HG03520 (cell line): Measurements from ENCODE around the gene NFATC3.

ENCODE experiments used
- ATAC-seq: cut with Tn5 transposase; IDR thresholded peaks from one replicate; pipeline ENCODE4 v1.9.1; 2021; ENCODE audit warnings: mild to moderate bottlenecking, moderate library complexity; ENCODE audit not compliant: unreplicated experiment

Gene NFATC3

GRCh38 chr16:68229431-68230175 is 144.4 kb downstream of the NFATC3 start:
- no peak for ATAC-seq

- no peak for ATAC-seq
These were observed 145.0 kb downstream of the NFATC3 start for GRCh38 chr16:68230176-68230571.

- no peak for ATAC-seq
These were observed 145.8 kb downstream of the NFATC3 start for GRCh38 chr16:68230956-68231355.

GRCh38 chr16:68231384-68232136 is 146.4 kb downstream of the NFATC3 start:
- ATAC-seq: no peak

GRCh38 chr16:68232335-68232734 is 147.2 kb downstream of the NFATC3 start:
- ATAC-seq: no peak

- ATAC-seq: no peak
These were observed 148.1 kb downstream of the NFATC3 start for GRCh38 chr16:68233085-68233834.

GRCh38 chr16:68233835-68234187 is 148.6 kb downstream of the NFATC3 start:
- ATAC-seq: no peak

- ATAC-seq: no peak
These were observed 149.3 kb downstream of the NFATC3 start for GRCh38 chr16:68234188-68235107.

GRCh38 chr16:68235108-68235886 is 150.1 kb downstream of the NFATC3 start:
- ATAC-seq: no peak

- ATAC-seq: no peak
These were observed 150.6 kb downstream of the NFATC3 start, which contains the start of gene ESRP2 for GRCh38 chr16:68235887-68236136. ESRP2 (minus strand) TSS chr16:68236127; CDS start chr16:68236045, 82 bp downstream.

- ATAC-seq: no peak
These were observed 151.1 kb downstream of the NFATC3 start for GRCh38 chr16:68236137-68236825.

- no peak for ATAC-seq
These were observed 151.7 kb downstream of the NFATC3 start for GRCh38 chr16:68236826-68237242.

GRCh38 chr16:68237243-68238028 is 152.3 kb downstream of the NFATC3 start:
- ATAC-seq: peak; percentile 77

GRCh38 chr16:68238029-68238345 is 152.8 kb downstream of the NFATC3 start:
- no peak for ATAC-seq

- no peak for ATAC-seq
These were observed 156.9 kb downstream of the NFATC3 start for GRCh38 chr16:68242085-68242484.

GRCh38 chr16:68242926-68243858 is 158.0 kb downstream of the NFATC3 start:
- ATAC-seq: no peak

GRCh38 chr16:68244481-68244902 is 159.3 kb downstream of the NFATC3 start:
- no peak for ATAC-seq
